Endothelial cell of umbilical vein (primary cell): ENCODE data around the gene BRD3.

ENCODE experiments used
- CTCF ChIP-seq, 2 donors: IDR thresholded peaks; 1 replicate in 1 of 2; 2 replicates in 1 of 2; pipeline ENCODE4 v1.5.1; 2011; ENCODE audit warnings: low read length in 2 of 2, mild to moderate bottlenecking in 2 of 2, moderate library complexity in 2 of 2, control low read depth in 1 of 2, inconsistent platforms in 1 of 2, low read depth in 1 of 2; ENCODE audit not compliant: insufficient read depth in 1 of 2; ENCODE audit errors: extremely low read depth in 1 of 2
- EZH2 ChIP-seq: IDR thresholded peaks from 2 replicates; pipeline ENCODE4 v1.6.1; 2012; ENCODE audit warnings: borderline replicate concordance, low read depth, mild to moderate bottlenecking, moderate library complexity, low read length, inconsistent platforms; ENCODE audit not compliant: severe bottlenecking
- FOS ChIP-seq: IDR thresholded peaks from 2 replicates; pipeline ENCODE4 v1.6.1; 2011; ENCODE audit warnings: mild to moderate bottlenecking, low read length, moderate library complexity, borderline replicate concordance; ENCODE audit not compliant: insufficient read depth
- GATA2 ChIP-seq: IDR thresholded peaks from 2 replicates; pipeline ENCODE4 v1.7.0; 2011; ENCODE audit warnings: low read depth, mild to moderate bottlenecking, moderate library complexity, mixed read lengths, low read length; ENCODE audit not compliant: insufficient read length, insufficient read depth
- JUN ChIP-seq: IDR thresholded peaks from 2 replicates; pipeline ENCODE4 v1.6.1; 2011; ENCODE audit warnings: borderline replicate concordance, low read depth; ENCODE audit not compliant: insufficient read length, insufficient read depth
- MAX ChIP-seq: IDR thresholded peaks from 2 replicates; pipeline ENCODE4 v1.6.1; 2011; ENCODE audit not compliant: insufficient read depth, insufficient read length
- MYC ChIP-seq: IDR thresholded peaks from one replicate; pipeline ENCODE4 v1.6.1; 2011; ENCODE audit warnings: mild to moderate bottlenecking, low read depth, low read length
- POLR2A ChIP-seq: IDR thresholded peaks from 2 replicates; pipeline ENCODE4 v1.6.1; 2012; ENCODE audit warnings: low read depth, mild to moderate bottlenecking, control low read depth, low read length
- POLR2AphosphoS5 ChIP-seq: IDR thresholded peaks from 2 replicates; pipeline ENCODE4 v1.6.1; 2012; ENCODE audit warnings: low read depth, mild to moderate bottlenecking, control low read depth, low read length, moderate library complexity; ENCODE audit not compliant: insufficient read depth

- no peak for TF ChIP-seq CTCF (IDR thresholded peaks at IDR 0.05; ENCODE audit: extremely low read depth in 1 of 2, insufficient read depth in 1 of 2, low read depth in 1 of 2, low read length in 2 of 2)
- no peak for TF ChIP-seq MAX
- TF ChIP-seq JUN, result no peak
- no peak for TF ChIP-seq POLR2AphosphoS5
- TF ChIP-seq POLR2A, result no peak
- TF ChIP-seq GATA2, result no peak
- no peak for TF ChIP-seq EZH2
- no peak for TF ChIP-seq FOS
- no peak for TF ChIP-seq MYC
Observed at GRCh38 chr9:133981589-133981957, 86.3 kb downstream of the BRD3 start.
